Measurements from ENCODE around the gene SORBS1. TPM values are rescaled to one million over a fixed set of nuclear protein-coding genes. Genes with fewer than 3 reads are reported as not detected.

SORBS1 gene
- total and polyA plus RNA-seq, 3 donors from 2014 or later: 34.4 to 46.6 (median 38.8) TPM

DNA sequence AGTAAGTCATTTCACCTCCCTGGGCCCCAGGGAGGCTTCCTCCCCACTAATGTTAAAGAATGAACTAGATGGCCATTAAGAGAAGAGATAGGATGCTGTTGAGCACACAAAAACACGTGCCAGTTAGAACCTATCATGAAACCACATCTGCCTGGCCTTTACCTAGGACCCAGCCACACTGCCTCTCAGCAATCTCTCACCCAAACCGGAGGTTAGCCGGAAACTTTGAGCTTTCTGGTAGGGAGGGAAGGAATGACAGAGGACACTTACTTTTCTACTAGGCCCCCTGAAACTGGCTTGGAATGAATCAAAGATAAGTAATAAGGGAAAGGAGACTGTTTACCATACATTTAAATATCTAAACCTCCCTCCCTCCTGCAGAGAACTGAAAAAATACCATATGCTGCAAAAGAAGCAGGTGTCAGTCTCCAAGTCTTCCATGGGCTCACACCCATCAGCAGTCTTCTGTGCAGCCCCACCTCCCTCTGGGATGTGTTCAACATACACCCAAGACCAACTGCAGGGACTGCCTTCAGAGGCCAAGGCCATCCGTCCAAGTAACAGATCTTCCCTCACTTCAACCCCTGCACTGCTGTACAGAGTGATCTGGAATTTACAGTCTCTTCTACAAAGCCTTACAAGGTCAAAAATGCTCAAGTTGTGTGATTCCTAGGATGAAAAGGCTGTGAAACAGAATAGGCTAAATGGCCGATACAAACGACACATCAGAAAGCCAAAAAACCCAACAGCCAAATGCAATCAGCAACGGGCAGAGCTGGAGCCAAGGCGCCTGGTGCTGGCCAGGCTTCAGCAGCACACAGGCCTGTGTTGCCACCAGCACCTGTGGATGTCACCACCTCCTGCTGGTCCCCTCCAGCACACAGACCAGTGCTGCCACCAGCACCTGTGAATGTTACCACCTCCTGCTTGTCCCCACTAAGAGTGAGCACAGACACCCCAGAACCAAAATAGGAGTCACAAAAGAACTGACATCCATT lies 42.4 kb downstream of the SORBS1 start:
- Histone ChIP-seq H3K27me3 (no peaks in the 10 kb centered on the region), H3K9me3 (no peaks in the 10 kb centered on the region), H3K36me3 (ENCODE audit: low read depth, missing control alignments) (no peaks in the 10 kb centered on the region), H3K4me3 (no peak overlapping the region), H3K4me1 (peaks cover 12% of the 10 kb centered on the region), H3K27ac (peak overlapping the region; percentile 50 to 77)
- peak; percentile 32 for DNase-seq
- no peak for TF ChIP-seq POLR2A (IDR thresholded peaks at IDR 0.05)
- TF ChIP-seq, protein P1, sequence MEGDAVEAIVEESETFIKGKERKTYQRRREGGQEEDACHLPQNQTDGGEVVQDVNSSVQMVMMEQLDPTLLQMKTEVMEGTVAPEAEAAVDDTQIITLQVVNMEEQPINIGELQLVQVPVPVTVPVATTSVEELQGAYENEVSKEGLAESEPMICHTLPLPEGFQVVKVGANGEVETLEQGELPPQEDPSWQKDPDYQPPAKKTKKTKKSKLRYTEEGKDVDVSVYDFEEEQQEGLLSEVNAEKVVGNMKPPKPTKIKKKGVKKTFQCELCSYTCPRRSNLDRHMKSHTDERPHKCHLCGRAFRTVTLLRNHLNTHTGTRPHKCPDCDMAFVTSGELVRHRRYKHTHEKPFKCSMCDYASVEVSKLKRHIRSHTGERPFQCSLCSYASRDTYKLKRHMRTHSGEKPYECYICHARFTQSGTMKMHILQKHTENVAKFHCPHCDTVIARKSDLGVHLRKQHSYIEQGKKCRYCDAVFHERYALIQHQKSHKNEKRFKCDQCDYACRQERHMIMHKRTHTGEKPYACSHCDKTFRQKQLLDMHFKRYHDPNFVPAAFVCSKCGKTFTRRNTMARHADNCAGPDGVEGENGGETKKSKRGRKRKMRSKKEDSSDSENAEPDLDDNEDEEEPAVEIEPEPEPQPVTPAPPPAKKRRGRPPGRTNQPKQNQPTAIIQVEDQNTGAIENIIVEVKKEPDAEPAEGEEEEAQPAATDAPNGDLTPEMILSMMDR (IDR thresholded peaks at IDR 0.05): no peak
- intact Hi-C loops (cut with DNase I; ENCODE audit: low total_unique reads): no loop called here
- WGBS, 2 donors: 43 to 63% methylated on average over 7 to 8 of the region's 8 CpGs

GRCh38 chr10:95517536-95518454 lies 43.4 kb downstream of the SORBS1 start:
- Histone ChIP-seq H3K27me3 (no peaks in the 10 kb centered on the region), H3K9me3 (no peaks in the 10 kb centered on the region), H3K27ac (peak overlapping the region in 1 of 2 donors; percentile 77), H3K36me3 (ENCODE audit: low read depth, missing control alignments) (no peaks in the 10 kb centered on the region), H3K4me1 (peaks cover 20% of the 10 kb centered on the region), H3K4me3 (no peak overlapping the region)
- intact Hi-C loops (cut with DNase I; ENCODE audit: low total_unique reads): no loop called here
- TF ChIP-seq POLR2A (IDR thresholded peaks at IDR 0.05): no peak
- TF ChIP-seq, protein P1 (IDR thresholded peaks at IDR 0.05): no peak
- WGBS, 2 donors: 60 to 78% methylated on average over 5 of the region's 5 CpGs
- DNase-seq: no peak

GRCh38 chr10:95516774-95517373 lies 44.3 kb downstream of the SORBS1 start:
- H3K9me3 ChIP-seq: no peaks in the 10 kb centered on the region
- peak overlapping the region in 1 of 2 donors; percentile 77 for H3K27ac ChIP-seq

GRCh38 chr10:95513941-95514392 lies 47.2 kb downstream of the SORBS1 start:
- intact Hi-C loops (cut with DNase I; ENCODE audit: low total_unique reads): no loop called here
- Histone ChIP-seq H3K36me3 (ENCODE audit: low read depth, missing control alignments) (no peaks in the 10 kb centered on the region), H3K4me3 (no peak overlapping the region), H3K9me3 (no peaks in the 10 kb centered on the region), H3K4me1 (peaks cover 21% of the 10 kb centered on the region), H3K27ac (peak overlapping the region; percentile 41 to 63), H3K27me3 (no peaks in the 10 kb centered on the region)
- DNase-seq: no peak
- TF ChIP-seq POLR2A (IDR thresholded peaks at IDR 0.05): no peak
- TF ChIP-seq, protein P1 (IDR thresholded peaks at IDR 0.05): no peak
- WGBS, 2 donors: 32 to 44% methylated on average over 2 of the region's 2 CpGs

More at GRCh38 chr10:95516774-95517373, 44.3 kb downstream of the SORBS1 start:
- H3K4me1 ChIP-seq: peaks cover 20% of the 10 kb centered on the region
- no peaks in the 10 kb centered on the region for H3K27me3 ChIP-seq
- TF ChIP-seq POLR2A (IDR thresholded peaks at IDR 0.05): no peak
- TF ChIP-seq, protein P1 (IDR thresholded peaks at IDR 0.05): no peak
- intact Hi-C loops (cut with DNase I; ENCODE audit: low total_unique reads): no loop called here
- no peak overlapping the region for H3K4me3 ChIP-seq
- H3K36me3 ChIP-seq (ENCODE audit: low read depth, missing control alignments): no peaks in the 10 kb centered on the region
- no peak for DNase-seq
- WGBS, 2 donors: 92 to 93% methylated on average over 7 of the region's 7 CpGs

Data from testis (tissue), 3 donors.